A549 (cell line): ENCODE measurements around the gene PRKAG2. TPM values are rescaled to one million over a fixed set of nuclear protein-coding genes. Genes with fewer than 3 reads are reported as not detected.

Experiments used
- ATAC-seq, 2 experiments: fragments of 200-7000 bp in 1 of 2; fragments of >200 bp in 1 of 2; cut with Nextera tagmentation in 1 of 2; cut with Tn5 transposase in 1 of 2; 3 replicates each; pipeline versions ENCODE4 v1.8.0 to v1.9.1; 2018 to 2020; ENCODE audit warnings: mild to moderate bottlenecking in 1 of 2, moderate library complexity in 1 of 2
- CTCF ChIA-PET: fragments of 300-600 bp; sonication (Branson Sonifier 250); formaldehyde crosslinking; extraction: SDS; loops from one replicate; lab custom pipeline; 2021; ENCODE audit warnings: antibody characterized with exemption, inconsistent platforms; lab: Yijun Ruan, JAX
- POLR2A ChIA-PET: fragments of 350-600 bp; formaldehyde crosslinking; extraction: SDS; loops from one replicate; lab custom pipeline; 2021; ENCODE audit warnings: antibody characterized with exemption, inconsistent platforms; lab: Yijun Ruan, JAX
- DNase-seq, 2 experiments: peaks; one replicate each; pipeline versions ENCODE4 v3.0.0 to v3.0.0-alpha.2; 2011 to 2016; ENCODE audit warnings: low read depth in 1 of 2, low spot score in 1 of 2
- FAIRE-seq: peaks from 2 replicates; lab custom pipeline; 2011; peaks lifted over from hg19 to GRCh38; lab: Jason Lieb, UNC
- H3K27ac ChIP-seq, 2 experiments: fragments of >200 bp; sonication (Bioruptor Twin); formaldehyde crosslinking; 3 replicates each; pipeline ENCODE4 v1.5.1; 2016 to 2017
- H3K4me1 ChIP-seq: fragments of >200 bp; sonication (Bioruptor Twin); formaldehyde crosslinking; 3 replicates; pipeline ENCODE4 v1.6.1; 2016
- H3K4me2 ChIP-seq: fragments of >200 bp; sonication (Bioruptor Twin); formaldehyde crosslinking; 3 replicates; pipeline ENCODE4 v1.6.1; 2016
- H3K4me3 ChIP-seq: fragments of >200 bp; sonication (Bioruptor Twin); formaldehyde crosslinking; 3 replicates; pipeline ENCODE4 v1.5.1; 2016
- H3K9me3 ChIP-seq: fragments of >200 bp; sonication (Bioruptor Twin); formaldehyde crosslinking; 3 replicates; pipeline ENCODE4 v1.6.1; 2016
- BCL3 ChIP-seq: fragments of >200 bp; sonication (Bioruptor Twin); formaldehyde crosslinking; IDR thresholded peaks from 3 replicates; pipeline ENCODE4 v1.6.1; 2016
- BHLHE40 ChIP-seq: IDR thresholded peaks from 2 replicates; pipeline ENCODE4 v1.6.1; 2012; ENCODE audit warnings: low read depth, low read length, inconsistent platforms
- CBX8 ChIP-seq: fragments of 200-600 bp; sonication (generic); IDR thresholded peaks from 2 replicates; pipeline ENCODE4 v1.6.1; 2016
- CEBPB ChIP-seq, 2 experiments: fragments of >200 bp in 1 of 2; sonication (Bioruptor Twin) in 1 of 2; formaldehyde crosslinking in 1 of 2; IDR thresholded peaks; 2 replicates each; pipeline ENCODE4 v1.6.1; 2012 to 2016
- CHD2 ChIP-seq: fragments of 150-350 bp; IDR thresholded peaks from 2 replicates; pipeline ENCODE4 v1.6.1; 2014; ENCODE audit warnings: low read length; ENCODE audit not compliant: partially characterized antibody
- CHD4 ChIP-seq: fragments of 200-600 bp; sonication (generic); IDR thresholded peaks from 2 replicates; pipeline ENCODE4 v1.6.1; 2016; ENCODE audit warnings: antibody characterized with exemption, mild to moderate bottlenecking, borderline replicate concordance
- E2F6 ChIP-seq: IDR thresholded peaks from 2 replicates; pipeline ENCODE4 v1.6.1; 2012; ENCODE audit warnings: low read depth, borderline replicate concordance
- EHF ChIP-seq: fragments of 250-450 bp; sonication (Bioruptor Pico); IDR thresholded peaks from 2 replicates; pipeline ENCODE4 v1.5.0; 2020; ENCODE audit warnings: mild to moderate bottlenecking
- EHMT2 ChIP-seq: fragments of 200-600 bp; sonication (generic); IDR thresholded peaks from 2 replicates; pipeline ENCODE4 v1.6.1; 2016; ENCODE audit warnings: antibody characterized with exemption, low read depth, mild to moderate bottlenecking, moderate library complexity
- ELK1 ChIP-seq: fragments of 150-350 bp; IDR thresholded peaks from 2 replicates; pipeline ENCODE4 v1.6.1; 2014; ENCODE audit warnings: low read depth, mild to moderate bottlenecking, low read length
- EP300 ChIP-seq, 2 experiments: fragments of >200 bp; sonication (Bioruptor Twin); formaldehyde crosslinking; IDR thresholded peaks; 2 replicates in 1 of 2; 3 replicates in 1 of 2; pipeline ENCODE4 v1.6.1; 2016 to 2017
- ESRRA ChIP-seq: fragments of 150-350 bp; IDR thresholded peaks from 2 replicates; pipeline ENCODE4 v1.6.1; 2014; ENCODE audit warnings: mild to moderate bottlenecking, low read length, borderline replicate concordance
- FOSB ChIP-seq: fragments of 250-450 bp; sonication (Bioruptor Pico); IDR thresholded peaks from 2 replicates; pipeline ENCODE4 v1.5.0; 2020; ENCODE audit warnings: mild to moderate bottlenecking, moderate library complexity
- FOSL2 ChIP-seq, 2 experiments: fragments of 450-650 bp in 1 of 2; fragments of >200 bp in 1 of 2; sonication (Bioruptor Twin) in 1 of 2; formaldehyde crosslinking; IDR thresholded peaks; 2 replicates each; pipeline versions ENCODE4 v1.5.0 to v1.6.1; 2016 to 2020; ENCODE audit warnings: mild to moderate bottlenecking in 1 of 2, moderate library complexity in 1 of 2
- FOXS1 ChIP-seq: fragments of 250-450 bp; sonication (Bioruptor Pico); IDR thresholded peaks from 2 replicates; pipeline ENCODE4 v1.5.0; 2020; ENCODE audit warnings: mild to moderate bottlenecking, moderate library complexity
- GATA3 ChIP-seq: IDR thresholded peaks from 2 replicates; pipeline ENCODE4 v1.6.1; 2012; ENCODE audit warnings: borderline replicate concordance
- HDAC2 ChIP-seq: fragments of 200-600 bp; sonication (generic); IDR thresholded peaks from 2 replicates; pipeline ENCODE4 v1.6.1; 2016
- HEYL ChIP-seq: fragments of 250-450 bp; sonication (Bioruptor Pico); IDR thresholded peaks from 2 replicates; pipeline ENCODE4 v1.8.0; 2021; ENCODE audit warnings: mild to moderate bottlenecking, moderate library complexity
- HMGXB4 ChIP-seq: fragments of 250-450 bp; sonication (Bioruptor Pico); IDR thresholded peaks from 2 replicates; pipeline ENCODE4 v1.5.0; 2021; ENCODE audit warnings: mild to moderate bottlenecking, moderate library complexity, borderline replicate concordance
- HOXB13 ChIP-seq: fragments of 250-450 bp; sonication (Bioruptor Pico); IDR thresholded peaks from 2 replicates; pipeline ENCODE4 v1.5.0; 2020; ENCODE audit warnings: low read depth, mild to moderate bottlenecking, moderate library complexity
- JUNB ChIP-seq: fragments of >200 bp; sonication (Bioruptor Twin); formaldehyde crosslinking; IDR thresholded peaks from 2 replicates; pipeline ENCODE4 v1.6.1; 2016
- MAFK ChIP-seq: fragments of 450-650 bp; IDR thresholded peaks from 2 replicates; pipeline ENCODE4 v1.6.1; 2014; ENCODE audit not compliant: partially characterized antibody
- MAZ ChIP-seq: fragments of 150-350 bp; IDR thresholded peaks from 2 replicates; pipeline ENCODE4 v1.6.1; 2014; ENCODE audit warnings: antibody characterized with exemption, low read depth, low read length, borderline replicate concordance
- PBX3 ChIP-seq: IDR thresholded peaks from 2 replicates; pipeline ENCODE4 v1.6.1; 2012
- PHF8 ChIP-seq: fragments of 200-600 bp; sonication (generic); IDR thresholded peaks from 2 replicates; pipeline ENCODE4 v1.6.1; 2016; ENCODE audit warnings: low read depth, mild to moderate bottlenecking, antibody characterized with exemption, moderate library complexity, borderline replicate concordance
- RAD21 ChIP-seq, 2 experiments: fragments of >200 bp in 1 of 2; sonication (Bioruptor Twin) in 1 of 2; formaldehyde crosslinking in 1 of 2; IDR thresholded peaks in 1 of 2; conservative IDR thresholded peaks in 1 of 2; 2 replicates in 1 of 2; 3 replicates in 1 of 2; pipeline ENCODE4 v1.6.1; 2012 to 2018; ENCODE audit warnings: inconsistent platforms in 1 of 2
- RARB ChIP-seq: fragments of 250-450 bp; sonication (Bioruptor Pico); IDR thresholded peaks from 2 replicates; pipeline ENCODE4 v1.8.0; 2021; ENCODE audit warnings: mild to moderate bottlenecking, moderate library complexity
- RNF2 ChIP-seq: fragments of 200-600 bp; sonication (generic); IDR thresholded peaks from 2 replicates; pipeline ENCODE4 v1.6.1; 2016; ENCODE audit warnings: low read depth, mild to moderate bottlenecking, antibody characterized with exemption, moderate library complexity, borderline replicate concordance
- SMC3 ChIP-seq: fragments of >200 bp; sonication (Bioruptor Twin); formaldehyde crosslinking; IDR thresholded peaks from 3 replicates; pipeline ENCODE4 v1.6.1; 2018; ENCODE audit warnings: inconsistent platforms
- SREBF2 ChIP-seq: fragments of 450-650 bp; IDR thresholded peaks from 2 replicates; pipeline ENCODE4 v1.6.1; 2014; ENCODE audit warnings: mild to moderate bottlenecking, moderate library complexity
- ZFP36 ChIP-seq: fragments of 450-650 bp; IDR thresholded peaks from 2 replicates; pipeline ENCODE4 v1.6.1; 2014; ENCODE audit warnings: borderline replicate concordance; ENCODE audit not compliant: partially characterized antibody
- ZNF302 ChIP-seq: fragments of 250-450 bp; sonication (Bioruptor Pico); IDR thresholded peaks from 2 replicates; pipeline ENCODE4 v1.9.0; 2021; ENCODE audit warnings: inconsistent platforms, mild to moderate bottlenecking, moderate library complexity
- ZSCAN20 ChIP-seq: fragments of 250-450 bp; sonication (Bioruptor Pico); IDR thresholded peaks from 2 replicates; pipeline ENCODE4 v1.8.0; 2022; ENCODE audit warnings: mild to moderate bottlenecking, moderate library complexity
- WGBS: methylation state at CpG from one replicate; pipeline ENCODE4 v1.1.6; 2017; ENCODE audit errors: missing lambda C conversion rate; 5-methylcytosine and 5-hydroxymethylcytosine counted together
- polyA plus RNA-seq, 4 experiments: library from polyadenylated mRNA; depleted of rRNA in 3 of 4; stranded (reverse); fragments of >200 nt; fragmentation: RNase III in 1 of 4; extraction: RNeasy Plus Mini Kit Qiagen cat#74134 plus additional on column Dnase treatment in 1 of 4; gene quantifications; 2 replicates in 3 of 4; 3 replicates in 1 of 4; pipeline ENCODE4 v1.2.3, GENCODE V29; 2011 to 2017

Gene PRKAG2
- polyA plus RNA-seq, 2 of the 4 experiments (the other 2 are of a cell fraction) = 26.5 to 31.7 TPM

- no peak for FAIRE-seq
Measured at GRCh38 chr7:151864561-151864960, 12.4 kb downstream of the PRKAG2 start.

GRCh38 chr7:151864081-151864480 lies 12.8 kb downstream of the PRKAG2 start:
- ChIA-PET CTCF (interaction anchor here (1.4 to 1.7 kb wide), 4 partner anchors 13 to 82 kb away, joined by 4 to 6 read pairs (median 4); partner anchors contain the start of gene PRKAG2), POLR2A (no interaction called here)
- Histone ChIP-seq H3K9me3 (no peaks in the 10 kb centered on the region), H3K27ac (no peak overlapping the region), H3K4me1 (no peaks in the 10 kb centered on the region), H3K4me2 (no peak overlapping the region), H3K4me3 (no peak overlapping the region)
- peak in 1 of 2 experiments; percentile 16 for DNase-seq
- FAIRE-seq = no peak
- TF ChIP-seq MAZ (no peak), EHF (CRISPR knock-in tag) (no peak), GATA3 (no peak), RAD21 (conservative IDR thresholded peaks at IDR 0.05 in 1 of 2, IDR thresholded peaks at IDR 0.05 in 1 of 2) (no peak), SREBF2 (no peak), HEYL (CRISPR knock-in tag) (no peak), ZFP36 (no peak), SMC3 (no peak), HDAC2 (no peak), FOSB (no peak), RARB (CRISPR knock-in tag) (no peak), ZNF302 (CRISPR knock-in tag) (no peak), RNF2 (no peak), BCL3 (no peak), PBX3 (no peak), MAFK (no peak), EHMT2 (no peak)
- WGBS = 77% methylated on average over 10 of the region's 10 CpGs
- peak; percentile 33 to 63; a peak in 4 of 6 replicates for ATAC-seq

More at GRCh38 chr7:151864561-151864960, 12.4 kb downstream of the PRKAG2 start:
- no peak overlapping the region for H3K4me2 ChIP-seq
- ChIA-PET CTCF (interaction anchor here (1.6 to 1.7 kb wide), 2 partner anchors 13 to 16 kb away, joined by 4 to 5 read pairs; partner anchors contain the start of gene PRKAG2), POLR2A (no interaction called here)
- DNase-seq (no peak), ATAC-seq (no peak)
- no peaks in the 10 kb centered on the region for H3K4me1 ChIP-seq
- no peaks in the 10 kb centered on the region for H3K9me3 ChIP-seq
- TF ChIP-seq HMGXB4 (CRISPR knock-in tag) (no peak), JUNB (no peak), PHF8 (no peak), CHD4 (no peak), CBX8 (no peak), FOXS1 (CRISPR knock-in tag) (no peak), ELK1 (no peak), HOXB13 (no peak), BHLHE40 (no peak), FOSL2 (IDR thresholded peaks at IDR 0.05) (no peak), FOSL2 (CRISPR knock-in tag; IDR thresholded peaks at IDR 0.05) (no peak), ZSCAN20 (CRISPR knock-in tag) (no peak), EHF (CRISPR knock-in tag) (no peak), E2F6 (no peak), MAFK (no peak), RNF2 (no peak), CHD2 (no peak), RARB (CRISPR knock-in tag) (no peak), ESRRA (no peak), CEBPB (IDR thresholded peaks at IDR 0.05) (no peak), EP300 (IDR thresholded peaks at IDR 0.05) (no peak)
- WGBS = 77% methylated on average over 6 of the region's 6 CpGs
- no peak overlapping the region for H3K4me3 ChIP-seq
- no peak overlapping the region for H3K27ac ChIP-seq
